Epithelial cell of proximal tubule (primary cell): ENCODE data around the gene SLC36A2. TPM values are rescaled to one million over a fixed set of nuclear protein-coding genes. Genes with fewer than 3 reads are reported as not detected.

Experiments used
- DNase-seq: peaks from one replicate; pipeline ENCODE4 v3.0.0-alpha.2; 2011; ENCODE audit warnings: low read depth
- H3K4me3 ChIP-seq: 2 replicates; pipeline ENCODE4 v1.5.1; 2011; ENCODE audit warnings: low read depth, mild to moderate bottlenecking, low read length
- CTCF ChIP-seq: conservative IDR thresholded peaks from 2 replicates; pipeline ENCODE4 v1.5.1; 2012; ENCODE audit warnings: low read depth, mild to moderate bottlenecking, low read length
- total RNA-seq: library from RNA; depleted of rRNA; stranded (reverse); fragments of >200 nt; gene quantifications from 2 replicates; pipeline ENCODE4 v1.2.3, GENCODE V29; 2015

The SLC36A2 gene
- total RNA-seq, 1 donor from 2014 or later, result not detected

- TF ChIP-seq CTCF, result no peak
Observed at GRCh38 chr5:151348789-151349188, 1.4 kb upstream of the SLC36A2 start.

GRCh38 chr5:151345808-151346478 is 1.4 kb downstream of the SLC36A2 start:
- no peak for TF ChIP-seq CTCF
- H3K4me3 ChIP-seq, result peak overlapping the region; percentile 23
- peak; percentile 57 for DNase-seq

More at GRCh38 chr5:151348789-151349188, 1.4 kb upstream of the SLC36A2 start:
- no peak for DNase-seq
- no peak overlapping the region for H3K4me3 ChIP-seq

- peak; percentile 64 for DNase-seq
Observed at GRCh38 chr5:151345187-151345807, 2.1 kb downstream of the SLC36A2 start.

GRCh38 chr5:151344088-151344487 is 3.3 kb downstream of the SLC36A2 start:
- DNase-seq, result no peak
- TF ChIP-seq CTCF, result no peak
- no peak overlapping the region for H3K4me3 ChIP-seq

More at GRCh38 chr5:151345187-151345807, 2.1 kb downstream of the SLC36A2 start:
- peak overlapping the region; percentile 23 for H3K4me3 ChIP-seq
- TF ChIP-seq CTCF, result no peak

GRCh38 chr5:151340004-151340403 is 7.4 kb downstream of the SLC36A2 start:
- no peak for TF ChIP-seq CTCF
- no peak overlapping the region for H3K4me3 ChIP-seq
- DNase-seq, result no peak

- no peak for TF ChIP-seq CTCF
- H3K4me3 ChIP-seq, result no peak overlapping the region
Observed at GRCh38 chr5:151338734-151339133, 8.6 kb downstream of the SLC36A2 start.

More at GRCh38 chr5:151338734-151339133, 8.6 kb downstream of the SLC36A2 start:
- no peak for DNase-seq
